K562 (cell line): ENCODE measurements around the gene NELFA. TPM values are rescaled to one million over a fixed set of nuclear protein-coding genes. Genes with fewer than 3 reads are reported as not detected.

Source experiments
- ATAC-seq: fragments of 200-7000 bp; cut with Tn5 transposase; 3 replicates; pipeline ENCODE4 v1.9.1; 2020; ENCODE audit warnings: moderate library complexity
- BruUV-seq: library from RNA; stranded (reverse); fragments of 400-500 nt; replicated peaks from 2 replicates; lab custom pipeline; 2021; lab: Mats Ljungman, UMichigan
- CTCF ChIA-PET: fragments of 300-600 bp; formaldehyde crosslinking; extraction: SDS; loops from one replicate; lab custom pipeline; 2021; ENCODE audit warnings: low intra/inter-chr PET ratio; lab: Yijun Ruan, JAX
- POLR2A ChIA-PET: fragments of 300-600, 350-650 bp; sonication (Branson Sonifier 250); formaldehyde crosslinking; extraction: SDS; loops from one replicate; lab custom pipeline; 2021; ENCODE audit warnings: antibody characterized with exemption, inconsistent platforms; lab: Yijun Ruan, JAX
- DNase-seq, 4 experiments: peaks; one replicate each; pipeline versions ENCODE4 v3.0.0 to v3.0.0-alpha.2; 2011 to 2018; ENCODE audit warnings: low spot score in 3 of 4, mixed read lengths in 3 of 4; ENCODE audit errors: extremely low read depth in 1 of 4
- FAIRE-seq: peaks from 2 replicates; lab custom pipeline; 2011; peaks lifted over from hg19 to GRCh38; lab: Jason Lieb, UNC
- H2AFZ ChIP-seq: 2 replicates; pipeline ENCODE4 v1.6.0; 2011; ENCODE audit warnings: low read depth, low read length, control low read depth, inconsistent platforms
- H3K27ac ChIP-seq: fragments of 200-600 bp; 3 replicates; pipeline ENCODE4 v1.8.0; 2011; ENCODE audit warnings: low read depth, mild to moderate bottlenecking, control low read depth, inconsistent platforms, low read length, moderate library complexity, mixed read lengths; ENCODE audit errors: extremely low read depth
- H3K27me3 ChIP-seq, 2 experiments: fragments of 300-600 bp in 1 of 2; 2 replicates in 1 of 2; 3 replicates in 1 of 2; pipeline versions ENCODE4 v1.6.0 to v1.8.0; 2011; ENCODE audit warnings: inconsistent platforms in 2 of 2, low read length in 2 of 2, mild to moderate bottlenecking in 1 of 2, mixed read lengths in 1 of 2, moderate library complexity in 1 of 2; ENCODE audit not compliant: control insufficient read depth in 2 of 2, insufficient read depth in 2 of 2
- H3K36me3 ChIP-seq: fragments of 300-600 bp; 3 replicates; pipeline ENCODE4 v1.8.0; 2011; ENCODE audit warnings: mild to moderate bottlenecking, low read length, inconsistent platforms; ENCODE audit not compliant: control insufficient read depth, insufficient read depth
- H3K4me1 ChIP-seq, 2 experiments: fragments of 200-600 bp in 1 of 2; replicated peaks in 1 of 2; 2 replicates in 1 of 2; 3 replicates in 1 of 2; pipeline versions ENCODE4 v1.5.1 to v1.8.0; 2011; ENCODE audit warnings: inconsistent platforms in 2 of 2, low read length in 2 of 2, mild to moderate bottlenecking in 1 of 2, mixed read lengths in 1 of 2, moderate library complexity in 1 of 2; ENCODE audit not compliant: control insufficient read depth in 2 of 2, insufficient read depth in 2 of 2
- H3K4me2 ChIP-seq: 2 replicates; pipeline ENCODE4 v1.6.1; 2011; ENCODE audit warnings: low read length, control low read depth, inconsistent platforms, mixed read lengths; ENCODE audit not compliant: insufficient read depth
- H3K4me3 ChIP-seq: fragments of 200-600 bp; sonication (generic), shearing (Covaris generic); 2 replicates; pipeline ENCODE4 v1.5.1; 2016; ENCODE audit warnings: control low read depth, inconsistent platforms
- H3K79me2 ChIP-seq: fragments of 200-600 bp; 3 replicates; pipeline ENCODE4 v1.8.0; 2011; ENCODE audit warnings: low read length, inconsistent platforms; ENCODE audit not compliant: control insufficient read depth, insufficient read depth
- H3K9ac ChIP-seq, 2 experiments: 2 replicates each; pipeline versions ENCODE4 v1.6.0 to v1.6.1; 2011; ENCODE audit warnings: low read depth in 2 of 2, low read length in 2 of 2, control low read depth in 1 of 2, inconsistent platforms in 1 of 2, mild to moderate bottlenecking in 1 of 2, mixed read lengths in 1 of 2; ENCODE audit not compliant: insufficient read depth in 1 of 2
- H3K9me1 ChIP-seq: one replicate; pipeline ENCODE4 v1.6.0; 2011; ENCODE audit warnings: inconsistent platforms, mild to moderate bottlenecking, low read length, moderate library complexity; ENCODE audit not compliant: control insufficient read depth, insufficient read depth
- H3K9me3 ChIP-seq: replicated peaks from 2 replicates; pipeline ENCODE4 v1.5.1; 2011; ENCODE audit warnings: low read depth, low read length, inconsistent platforms; ENCODE audit not compliant: control insufficient read depth, insufficient read depth
- H4K20me1 ChIP-seq: replicated peaks from 2 replicates; pipeline ENCODE4 v1.6.1; 2011; ENCODE audit warnings: low read length, inconsistent platforms, mixed read lengths; ENCODE audit not compliant: control insufficient read depth, insufficient read depth
- AFF1 ChIP-seq, 2 experiments: fragments of 450-650 bp; IDR thresholded peaks; 2 replicates each; pipeline ENCODE4 v1.6.1; 2018; ENCODE audit warnings: mild to moderate bottlenecking in 2 of 2, low read depth in 1 of 2; ENCODE audit not compliant: partially characterized antibody in 2 of 2
- AFF4 ChIP-seq: sonication (generic); formaldehyde crosslinking; IDR thresholded peaks from 2 replicates; pipeline ENCODE4 v1.8.0; 2023; ENCODE audit warnings: mild to moderate bottlenecking, missing genetic modification reagents
- NKRF ChIP-seq: fragments of 450-650 bp; IDR thresholded peaks from 2 replicates; pipeline ENCODE4 v1.6.1; 2016; ENCODE audit warnings: borderline replicate concordance
- NRF1 ChIP-seq, 2 experiments: fragments of 450-650 bp; IDR thresholded peaks in 1 of 2; conservative IDR thresholded peaks in 1 of 2; 2 replicates each; pipeline ENCODE4 v1.6.1; 2014; ENCODE audit warnings: mild to moderate bottlenecking in 2 of 2
- PRPF4 ChIP-seq: fragments of 200-400 bp; formaldehyde crosslinking; IDR thresholded peaks from one replicate; pipeline ENCODE4 v1.6.1; 2017; ENCODE audit warnings: low read length, low read depth, mild to moderate bottlenecking; ENCODE audit not compliant: insufficient read depth, poor library complexity, severe bottlenecking
- TAF9B ChIP-seq: fragments of 450-650 bp; IDR thresholded peaks from 2 replicates; pipeline ENCODE4 v1.6.1; 2018; ENCODE audit warnings: mild to moderate bottlenecking; ENCODE audit not compliant: partially characterized antibody
- TEAD2 ChIP-seq: fragments of 450-650 bp; IDR thresholded peaks from 2 replicates; pipeline ENCODE4 v1.6.1; 2016; ENCODE audit warnings: missing genetic modification characterization, control low read depth, missing compliant biosample characterization
- THAP7 ChIP-seq: fragments of 250-450 bp; sonication (Bioruptor Pico); IDR thresholded peaks from 2 replicates; pipeline ENCODE4 v1.5.0; 2021
- ZNF76 ChIP-seq: fragments of 250-450 bp; sonication (Bioruptor Pico); IDR thresholded peaks from 2 replicates; pipeline ENCODE4 v1.4.0; 2020; ENCODE audit warnings: mild to moderate bottlenecking, moderate library complexity, borderline replicate concordance
- WGBS: fragments of 100-300 bp; shearing (Covaris generic); methylation state at CpG from one replicate; pipeline ENCODE4 v1.1.6; 2016; ENCODE audit warnings: low coverage, mixed read lengths; ENCODE audit not compliant: insufficient coverage; ENCODE audit errors: missing lambda C conversion rate; 5-methylcytosine and 5-hydroxymethylcytosine counted together
- in situ Hi-C: fragments of 300-500 bp; cut with MboI; formaldehyde crosslinking; loops from 4 replicates; pipeline ENCODE4 v1.15.0; 2018; ENCODE audit warnings: inconsistent platforms, mixed read lengths
- intact Hi-C: fragments of 100-400 bp; cut with micrococcal nuclease; formaldehyde crosslinking; loops from 2 replicates; pipeline ENCODE4 v1.14.2; 2022
- polyA plus RNA-seq, 8 experiments: library from polyadenylated mRNA; depleted of rRNA in 4 of 8; stranded (reverse) in 5 of 8; unstranded in 3 of 8; fragments of >200 nt; fragmentation: Nextera tagmentation in 2 of 8; fragmentation: Illumina TruSeq in 1 of 8; extraction: Ambion mirVana in 2 of 8; extraction: Trizol in 1 of 8; gene quantifications; 2 replicates each; pipeline versions ENCODE4 v1.2.1 to v1.2.3, GENCODE V29; 2011 to 2014; ENCODE audit warnings: inconsistent platforms in 1 of 8, missing spikeins in 1 of 8
- total RNA-seq, 7 experiments: library from RNA; depleted of rRNA in 6 of 7; stranded (reverse); fragments of >200 nt in 6 of 7; fragmentation: Illumina TruSeq in 2 of 7; extraction: Trizol in 2 of 7; gene quantifications; 2 replicates each; pipeline versions ENCODE4 v1.2.1 to v1.2.3, GENCODE V29; 2011 to 2021; ENCODE audit warnings: low replicate concordance in 1 of 7

NELFA gene
- total and polyA plus RNA-seq, 9 of the 15 experiments (the other 6 are each of a cell fraction or from before 2014, with no cell fraction given), result 0.76 to 59.6 (median 14.8) TPM

- intact Hi-C loops (no loop called here), in situ Hi-C loops (no loop called here)
- no peaks in the 10 kb centered on the region for H3K79me2 ChIP-seq
- POLR2A ChIA-PET, result interaction anchor here (0.6 to 1.4 kb wide), 6 partner anchors 15 to 114 kb away, joined by 3 to 5 read pairs (median 4); no protein-coding TSS in a partner anchor
- no peaks in the 10 kb centered on the region for H3K27me3 ChIP-seq
- H3K4me3 ChIP-seq, result no peak overlapping the region
- H3K9ac ChIP-seq, result no peak overlapping the region
- no peaks in the 10 kb centered on the region for H3K9me3 ChIP-seq
- 0 out of 3 replicates have a peak overlapping the region, but pooled peaks have one; percentile 3 for H3K27ac ChIP-seq
- no peaks in the 10 kb centered on the region for H3K9me1 ChIP-seq
- TSS peak; percentile 44 for BruUV-seq
- peaks cover 97% of the 10 kb centered on the region for H3K36me3 ChIP-seq
- CTCF ChIA-PET, result no interaction called here
- H2AFZ ChIP-seq, result no peak overlapping the region
- FAIRE-seq (peak; percentile 92), ATAC-seq (peak; percentile 91), DNase-seq (peak; percentile 72 to 80 (median 75))
- H3K4me2 ChIP-seq, result no peak overlapping the region
- 70% methylated on average over 22 of the region's 22 CpGs for WGBS
- peaks cover 15% of the 10 kb centered on the region for H4K20me1 ChIP-seq
- peaks cover 2 to 47% of the 10 kb centered on the region in 2 experiments; a peak in 4 of 5 replicates for H3K4me1 ChIP-seq
- no peak for TF ChIP-seq THAP7 (CRISPR knock-in tag)
- no peak for TF ChIP-seq AFF1 (IDR thresholded peaks at IDR 0.05; ENCODE audit: low read depth in 1 of 2, partially characterized antibody in 2 of 2)
- no peak for TF ChIP-seq ZNF76 (CRISPR knock-in tag)
- no peak for TF ChIP-seq NKRF
- peak; percentile 30 to 31; a peak in 1 of 4 replicates for TF ChIP-seq NRF1 (conservative IDR thresholded peaks at IDR 0.05 in 1 of 2, IDR thresholded peaks at IDR 0.05 in 1 of 2)
- no peak for TF ChIP-seq PRPF4
- no peak for TF ChIP-seq TAF9B
- no peak for TF ChIP-seq TEAD2 (tag)
- no peak for TF ChIP-seq AFF4 (CRISPR knock-in tag)
Observed at GRCh38 chr4:1981251-1982058, 27.3 kb downstream of the NELFA start.
